ENCODE results near the gene KCNF1.

- no peak for TF ChIP-seq POLR2AphosphoS5 (IDR thresholded peaks at IDR 0.05; ENCODE audit: low read depth, low read length)
- TF ChIP-seq TAF1 (IDR thresholded peaks at IDR 0.05; ENCODE audit: low read depth, low read length) = no peak
- no peak for TF ChIP-seq POLR2A (IDR thresholded peaks at IDR 0.05; ENCODE audit: low read depth, low read length)
- TF ChIP-seq SPI1 (IDR thresholded peaks at IDR 0.05; ENCODE audit: low read depth, low read length) = no peak
- TF ChIP-seq POU2F2 (IDR thresholded peaks at IDR 0.05; ENCODE audit: low read depth, low read length) = no peak
Observed at GRCh38 chr2:10900216-10901109, 11.3 kb upstream of the KCNF1 start.
